IMR-90 (cell line): ENCODE data around the gene SPPL2A. TPM values are rescaled to one million over a fixed set of nuclear protein-coding genes. Genes with fewer than 3 reads are reported as not detected.

Source experiments
- ATAC-seq: fragments of 200-7000 bp; cut with Tn5 transposase; 2 replicates; pipeline ENCODE4 v1.9.1; 2020; ENCODE audit warnings: low read depth, mild to moderate bottlenecking, moderate library complexity
- BruUV-seq: library from RNA; stranded (reverse); fragments of 400-500 nt; replicated peaks from 2 replicates; lab custom pipeline; 2021; lab: Mats Ljungman, UMichigan
- CTCF ChIA-PET: fragments of 300-600 bp; formaldehyde crosslinking; extraction: SDS; loops from one replicate; lab custom pipeline; 2021; ENCODE audit warnings: antibody characterized with exemption; lab: Yijun Ruan, JAX
- POLR2A ChIA-PET: fragments of 300-600 bp; sonication (Branson Sonifier 250); formaldehyde crosslinking; loops from one replicate; lab custom pipeline; 2022; ENCODE audit warnings: antibody characterized with exemption; ENCODE audit not compliant: unreplicated experiment; lab: Charles Lee
- DNase-seq: peaks from one replicate; pipeline ENCODE4 v3.0.0; 2013
- H2AFZ ChIP-seq: replicated peaks from 2 replicates; pipeline ENCODE3; 2013; ENCODE audit warnings: low read length, mild to moderate bottlenecking; ENCODE audit not compliant: poor library complexity
- H2AK5ac ChIP-seq: 2 replicates; pipeline ENCODE4 v1.6.1; 2013; ENCODE audit warnings: low read depth, low read length, inconsistent platforms
- H2AK9ac ChIP-seq: replicated peaks from 2 replicates; pipeline ENCODE3; 2013; ENCODE audit warnings: mild to moderate bottlenecking, low read depth, low read length, moderate library complexity; ENCODE audit not compliant: poor library complexity
- H2BK120ac ChIP-seq: 2 replicates; pipeline ENCODE4 v1.6.1; 2013; ENCODE audit warnings: low read depth, low read length, inconsistent platforms
- H2BK15ac ChIP-seq: 3 replicates; pipeline ENCODE4 v1.6.1; 2013; ENCODE audit warnings: low read depth, low read length, inconsistent platforms
- H2BK20ac ChIP-seq: 2 replicates; pipeline ENCODE4 v1.6.1; 2013; ENCODE audit warnings: low read depth, mild to moderate bottlenecking, inconsistent platforms, low read length, moderate library complexity
- H2BK5ac ChIP-seq: 2 replicates; pipeline ENCODE4 v1.6.1; 2013; ENCODE audit warnings: mild to moderate bottlenecking, low read depth, low read length, inconsistent platforms; ENCODE audit not compliant: poor library complexity, severe bottlenecking
- H3K14ac ChIP-seq: replicated peaks from 2 replicates; pipeline ENCODE4 v1.6.1; 2013; ENCODE audit warnings: low read depth, low read length, inconsistent platforms
- H3K18ac ChIP-seq: 2 replicates; pipeline ENCODE4 v1.6.1; 2013; ENCODE audit warnings: low read depth, low read length, control low read depth
- H3K23ac ChIP-seq: 2 replicates; pipeline ENCODE4 v1.6.1; 2013; ENCODE audit warnings: low read depth, low read length, inconsistent platforms
- H3K27ac ChIP-seq: 2 replicates; pipeline ENCODE4 v1.5.1; 2013; ENCODE audit warnings: mild to moderate bottlenecking, control low read depth, low read length; ENCODE audit not compliant: insufficient read depth
- H3K27me3 ChIP-seq: 2 replicates; pipeline ENCODE4 v1.6.1; 2013; ENCODE audit warnings: low read length; ENCODE audit not compliant: control insufficient read depth, insufficient read depth
- H3K36me3 ChIP-seq: 2 replicates; pipeline ENCODE4 v1.6.1; 2013; ENCODE audit warnings: low read length, mixed read lengths; ENCODE audit not compliant: control insufficient read depth, insufficient read depth
- H3K4ac ChIP-seq: 2 replicates; pipeline ENCODE4 v1.6.1; 2013; ENCODE audit warnings: low read depth, low read length, inconsistent platforms
- H3K4me1 ChIP-seq: 2 replicates; pipeline ENCODE4 v1.6.1; 2013; ENCODE audit warnings: low read length, mixed read lengths; ENCODE audit not compliant: control insufficient read depth, insufficient read depth
- H3K4me2 ChIP-seq: 2 replicates; pipeline ENCODE4 v1.6.1; 2013; ENCODE audit warnings: low read depth, mild to moderate bottlenecking, control low read depth, low read length, moderate library complexity
- H3K4me3 ChIP-seq: 2 replicates; pipeline ENCODE4 v1.5.1; 2013; ENCODE audit warnings: low read depth, mild to moderate bottlenecking, control low read depth, low read length, moderate library complexity; ENCODE audit not compliant: insufficient read depth
- H3K56ac ChIP-seq: 2 replicates; pipeline ENCODE4 v1.6.1; 2013; ENCODE audit warnings: low read length, inconsistent platforms; ENCODE audit not compliant: insufficient read depth; ENCODE audit errors: extremely low read depth
- H3K79me1 ChIP-seq, 2 experiments: 2 replicates each; pipeline ENCODE4 v1.6.1; 2013; ENCODE audit warnings: low read length in 2 of 2, inconsistent platforms in 1 of 2, low read depth in 1 of 2
- H3K9ac ChIP-seq: 2 replicates; pipeline ENCODE4 v1.6.1; 2013; ENCODE audit warnings: low read depth, low read length, control low read depth
- H3K9me1 ChIP-seq: 2 replicates; pipeline ENCODE4 v1.6.1; 2013; ENCODE audit warnings: low read length, inconsistent platforms; ENCODE audit not compliant: insufficient read depth
- H3K9me3 ChIP-seq: 2 replicates; pipeline ENCODE4 v1.6.1; 2013; ENCODE audit warnings: low read length; ENCODE audit not compliant: control insufficient read depth, insufficient read depth
- H4K20me1 ChIP-seq: 2 replicates; pipeline ENCODE4 v1.6.1; 2013; ENCODE audit warnings: low read length, inconsistent platforms; ENCODE audit not compliant: insufficient read depth
- H4K5ac ChIP-seq: 2 replicates; pipeline ENCODE4 v1.6.1; 2013; ENCODE audit warnings: mild to moderate bottlenecking, low read depth, low read length, control low read depth
- H4K8ac ChIP-seq, 2 experiments: 2 replicates each; pipeline ENCODE4 v1.6.1; 2013; ENCODE audit warnings: low read depth in 2 of 2, low read length in 2 of 2, control low read depth in 1 of 2, inconsistent platforms in 1 of 2
- H4K91ac ChIP-seq: 2 replicates; pipeline ENCODE4 v1.6.1; 2013; ENCODE audit warnings: low read depth, low read length, inconsistent platforms; ENCODE audit not compliant: insufficient read depth
- BHLHE40 ChIP-seq: fragments of 150-350 bp; IDR thresholded peaks from 2 replicates; pipeline ENCODE4 v1.6.1; 2016; ENCODE audit warnings: mild to moderate bottlenecking, low read depth, low read length
- CEBPB ChIP-seq: IDR thresholded peaks from 2 replicates; pipeline ENCODE4 v1.6.1; 2012; ENCODE audit warnings: low read depth, low read length, improper control_type of control experiment
- CHD1 ChIP-seq: IDR thresholded peaks from 2 replicates; pipeline ENCODE4 v1.6.1; 2012; ENCODE audit warnings: low read depth, low read length, improper control_type of control experiment
- FOS ChIP-seq: fragments of 150-350 bp; IDR thresholded peaks from 2 replicates; pipeline ENCODE4 v1.6.1; 2016; ENCODE audit warnings: low read depth, low read length
- MAFK ChIP-seq: IDR thresholded peaks from 2 replicates; pipeline ENCODE4 v1.6.1; 2012; ENCODE audit warnings: low read depth, low read length, improper control_type of control experiment
- MAZ ChIP-seq: IDR thresholded peaks from 2 replicates; pipeline ENCODE4 v1.6.1; 2012; ENCODE audit warnings: low read depth, mild to moderate bottlenecking, low read length, improper control_type of control experiment, moderate library complexity, borderline replicate concordance
- MXI1 ChIP-seq: IDR thresholded peaks from 2 replicates; pipeline ENCODE4 v1.6.1; 2012; ENCODE audit warnings: low read depth, mild to moderate bottlenecking, low read length, moderate library complexity, borderline replicate concordance
- NFE2L2 ChIP-seq: fragments of 150-350 bp; IDR thresholded peaks from 2 replicates; pipeline ENCODE4 v1.6.1; 2016; ENCODE audit warnings: low read depth, mild to moderate bottlenecking, low read length
- POLR2A ChIP-seq: IDR thresholded peaks from 2 replicates; pipeline ENCODE4 v1.6.1; 2012; ENCODE audit warnings: mild to moderate bottlenecking, low read depth, low read length
- RAD21 ChIP-seq: IDR thresholded peaks from 2 replicates; pipeline ENCODE4 v1.6.1; 2012; ENCODE audit warnings: low read length, improper control_type of control experiment
- RCOR1 ChIP-seq: IDR thresholded peaks from 2 replicates; pipeline ENCODE4 v1.6.1; 2012; ENCODE audit warnings: mild to moderate bottlenecking, low read length, improper control_type of control experiment; ENCODE audit not compliant: insufficient replicate concordance
- RFX5 ChIP-seq: IDR thresholded peaks from 2 replicates; pipeline ENCODE4 v1.8.0; 2012; ENCODE audit warnings: low read depth, mild to moderate bottlenecking, low read length, moderate library complexity
- SMC3 ChIP-seq: fragments of 150-350 bp; IDR thresholded peaks from 2 replicates; pipeline ENCODE4 v1.6.1; 2016; ENCODE audit warnings: low read depth, mild to moderate bottlenecking, antibody characterized with exemption, low read length, moderate library complexity
- WGBS, 2 experiments: methylation state at CpG; one replicate each; pipeline versions ENCODE4 v1.1.5 to v1.1.7; 2013; ENCODE audit warnings: missing lambda C conversion rate in 2 of 2; ENCODE audit not compliant: insufficient read length in 1 of 2; ENCODE audit errors: extremely low coverage in 2 of 2; 5-methylcytosine and 5-hydroxymethylcytosine counted together
- dilution Hi-C: fragments of 300-500 bp; cut with HindIII; formaldehyde crosslinking; loops from one replicate; pipeline ENCODE4 v1.14.3; 2018; ENCODE audit warnings: low sequenced_read_pairs; ENCODE audit not compliant: unreplicated experiment
- in situ Hi-C: fragments of 300-500 bp; cut with MboI; formaldehyde crosslinking; loops from 3 replicates; pipeline ENCODE4 v1.14.3; 2019; ENCODE audit warnings: low sequenced_read_pairs, inconsistent platforms, mixed read lengths
- intact Hi-C: fragments of 100-400 bp; cut with micrococcal nuclease; formaldehyde crosslinking; loops from 2 replicates; pipeline ENCODE4 v1.10.0; 2022
- polyA plus RNA-seq, 3 experiments: library from polyadenylated mRNA; depleted of rRNA; stranded (reverse); fragments of >200 nt; gene quantifications; 2 replicates each; pipeline ENCODE4 v1.2.3, GENCODE V29; 2012; ENCODE audit warnings: low replicate concordance in 1 of 3
- total RNA-seq: library from RNA; depleted of rRNA; stranded (reverse); fragments of >200 nt; gene quantifications from 2 replicates; pipeline ENCODE4 v1.2.3, GENCODE V29; 2012
- TF ChIP-seq, protein P1 (sequence below): fragments of 150-350 bp; IDR thresholded peaks from 2 replicates; pipeline ENCODE4 v1.6.1; 2016; ENCODE audit warnings: low read depth, mild to moderate bottlenecking, low read length, moderate library complexity, borderline replicate concordance
- TF ChIP-seq, protein P2 (sequence below): fragments of 150-350 bp; IDR thresholded peaks from 2 replicates; pipeline ENCODE4 v1.6.1; 2017; ENCODE audit warnings: mild to moderate bottlenecking, antibody characterized with exemption, low read length, low read depth
- TF ChIP-seq, protein P3 (sequence below): conservative IDR thresholded peaks from 2 replicates; pipeline ENCODE4 v1.5.1; 2012; ENCODE audit warnings: mild to moderate bottlenecking, low read depth, low read length, improper control_type of control experiment

SPPL2A gene
- total and polyA plus RNA-seq, 2 of the 4 experiments (the other 2 are of a cell fraction) = 29.2 to 53.8 TPM

DNA sequence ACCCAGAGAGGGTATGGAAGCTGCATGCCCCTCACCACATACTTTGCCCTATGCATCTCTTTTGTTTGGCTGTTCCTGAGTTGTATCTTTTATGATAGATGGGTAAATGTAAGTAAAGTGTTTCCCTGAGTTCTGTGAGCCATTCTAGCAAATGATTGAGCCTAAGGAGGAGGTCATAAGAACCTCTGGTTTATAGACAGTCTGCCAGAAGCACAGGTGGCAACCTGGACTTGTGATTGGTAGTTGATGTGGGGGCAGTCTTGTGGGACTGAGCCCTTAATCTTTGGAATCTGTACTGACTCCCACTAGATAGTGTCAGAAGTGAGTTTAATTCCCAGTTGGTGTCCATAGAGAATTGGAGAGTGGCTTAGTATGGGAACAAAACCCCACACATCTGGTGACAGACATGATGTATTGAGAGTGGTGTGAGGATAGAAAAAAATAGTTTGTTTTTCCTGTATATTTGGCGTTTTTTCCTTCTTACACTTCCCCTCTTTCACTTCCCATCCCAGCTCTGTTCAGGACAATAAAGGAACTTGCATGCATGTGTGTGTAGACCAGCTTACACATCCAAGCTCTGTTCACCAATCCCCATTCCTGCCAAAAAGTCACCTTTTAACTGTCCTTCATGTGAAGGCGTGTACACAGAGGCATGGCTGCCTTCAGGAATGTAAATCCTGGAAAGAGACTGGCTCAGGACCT, 38.1 kb upstream of the SPPL2A start:
- Histone ChIP-seq H3K27me3 (peaks cover 8% of the 10 kb centered on the region), H3K4ac (no peak overlapping the region), H2BK5ac (no peak overlapping the region), H3K27ac (no peak overlapping the region), H3K4me2 (no peak overlapping the region), H3K56ac (no peak overlapping the region), H2AK5ac (no peak overlapping the region), H3K9me3 (no peaks in the 10 kb centered on the region), H3K9ac (no peak overlapping the region), H2AK9ac (no peak overlapping the region), H3K9me1 (no peaks in the 10 kb centered on the region), H3K79me1 (no peaks in the 10 kb centered on the region), H3K23ac (no peak overlapping the region), H3K14ac (no peak overlapping the region), H3K4me1 (no peaks in the 10 kb centered on the region), H4K91ac (no peak overlapping the region), H4K5ac (no peak overlapping the region), H3K18ac (no peak overlapping the region), H2BK120ac (no peak overlapping the region), H4K20me1 (no peaks in the 10 kb centered on the region), H2BK15ac (no peak overlapping the region), H2AFZ (no peak overlapping the region), H3K36me3 (no peaks in the 10 kb centered on the region), H3K4me3 (no peak overlapping the region), H2BK20ac (no peak overlapping the region), H4K8ac (no peak overlapping the region)
- BruUV-seq = no TSS peak
- intact Hi-C loops = no loop called here
- in situ Hi-C loops = no loop called here
- TF ChIP-seq RAD21 (no peak), CHD1 (no peak), POLR2A (no peak), MAZ (no peak), CEBPB (no peak), BHLHE40 (no peak), RCOR1 (no peak), FOS (no peak), SMC3 (no peak), RFX5 (no peak), MXI1 (no peak), NFE2L2 (no peak), MAFK (no peak)
- TF ChIP-seq, protein P1, sequence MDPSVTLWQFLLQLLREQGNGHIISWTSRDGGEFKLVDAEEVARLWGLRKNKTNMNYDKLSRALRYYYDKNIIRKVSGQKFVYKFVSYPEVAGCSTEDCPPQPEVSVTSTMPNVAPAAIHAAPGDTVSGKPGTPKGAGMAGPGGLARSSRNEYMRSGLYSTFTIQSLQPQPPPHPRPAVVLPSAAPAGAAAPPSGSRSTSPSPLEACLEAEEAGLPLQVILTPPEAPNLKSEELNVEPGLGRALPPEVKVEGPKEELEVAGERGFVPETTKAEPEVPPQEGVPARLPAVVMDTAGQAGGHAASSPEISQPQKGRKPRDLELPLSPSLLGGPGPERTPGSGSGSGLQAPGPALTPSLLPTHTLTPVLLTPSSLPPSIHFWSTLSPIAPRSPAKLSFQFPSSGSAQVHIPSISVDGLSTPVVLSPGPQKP = no peak
- TF ChIP-seq, protein P2, sequence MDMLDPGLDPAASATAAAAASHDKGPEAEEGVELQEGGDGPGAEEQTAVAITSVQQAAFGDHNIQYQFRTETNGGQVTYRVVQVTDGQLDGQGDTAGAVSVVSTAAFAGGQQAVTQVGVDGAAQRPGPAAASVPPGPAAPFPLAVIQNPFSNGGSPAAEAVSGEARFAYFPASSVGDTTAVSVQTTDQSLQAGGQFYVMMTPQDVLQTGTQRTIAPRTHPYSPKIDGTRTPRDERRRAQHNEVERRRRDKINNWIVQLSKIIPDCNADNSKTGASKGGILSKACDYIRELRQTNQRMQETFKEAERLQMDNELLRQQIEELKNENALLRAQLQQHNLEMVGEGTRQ = no peak
- TF ChIP-seq, protein P3, sequence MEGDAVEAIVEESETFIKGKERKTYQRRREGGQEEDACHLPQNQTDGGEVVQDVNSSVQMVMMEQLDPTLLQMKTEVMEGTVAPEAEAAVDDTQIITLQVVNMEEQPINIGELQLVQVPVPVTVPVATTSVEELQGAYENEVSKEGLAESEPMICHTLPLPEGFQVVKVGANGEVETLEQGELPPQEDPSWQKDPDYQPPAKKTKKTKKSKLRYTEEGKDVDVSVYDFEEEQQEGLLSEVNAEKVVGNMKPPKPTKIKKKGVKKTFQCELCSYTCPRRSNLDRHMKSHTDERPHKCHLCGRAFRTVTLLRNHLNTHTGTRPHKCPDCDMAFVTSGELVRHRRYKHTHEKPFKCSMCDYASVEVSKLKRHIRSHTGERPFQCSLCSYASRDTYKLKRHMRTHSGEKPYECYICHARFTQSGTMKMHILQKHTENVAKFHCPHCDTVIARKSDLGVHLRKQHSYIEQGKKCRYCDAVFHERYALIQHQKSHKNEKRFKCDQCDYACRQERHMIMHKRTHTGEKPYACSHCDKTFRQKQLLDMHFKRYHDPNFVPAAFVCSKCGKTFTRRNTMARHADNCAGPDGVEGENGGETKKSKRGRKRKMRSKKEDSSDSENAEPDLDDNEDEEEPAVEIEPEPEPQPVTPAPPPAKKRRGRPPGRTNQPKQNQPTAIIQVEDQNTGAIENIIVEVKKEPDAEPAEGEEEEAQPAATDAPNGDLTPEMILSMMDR = no peak
- POLR2A ChIA-PET = no interaction called here
- no peak for ATAC-seq
- no peak for DNase-seq
- no CpG with 5 or more reads among the region's 2 CpGs for WGBS, 2 experiments
- dilution Hi-C loops = no loop called here
- CTCF ChIA-PET = no interaction called here
